HG03521 (cell line): ENCODE results near the gene FRMPD4.

ENCODE experiments used
- ATAC-seq: cut with Tn5 transposase; IDR thresholded peaks from one replicate; pipeline ENCODE4 v1.9.1; 2021; ENCODE audit warnings: mild to moderate bottlenecking, moderate library complexity; ENCODE audit not compliant: unreplicated experiment

The FRMPD4 gene

GRCh38 chrX:12210196-12210815 is 72.0 kb downstream of the FRMPD4 start:
- no peak for ATAC-seq

- no peak for ATAC-seq
Observed at GRCh38 chrX:12210971-12211370, 72.7 kb downstream of the FRMPD4 start.

DNA sequence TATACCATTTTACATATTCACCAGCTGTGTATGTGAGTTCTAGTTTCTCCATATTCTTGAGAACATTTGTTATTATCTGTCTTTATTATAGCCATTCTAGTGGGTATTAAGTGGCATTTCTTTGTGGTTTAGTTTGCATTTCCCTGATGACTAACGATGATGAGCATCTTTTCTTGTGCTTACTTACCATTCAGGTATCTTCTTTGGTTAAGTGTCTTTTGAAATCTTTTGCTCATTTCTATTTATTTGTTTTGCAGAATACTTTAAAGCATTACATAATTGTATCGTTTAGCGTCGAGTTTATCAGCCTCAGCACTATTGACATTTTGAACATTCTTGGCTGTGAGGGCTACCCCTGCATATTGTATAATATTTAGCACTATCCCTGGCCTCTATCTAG is 85.4 kb downstream of the FRMPD4 start:
- ATAC-seq: no peak

GRCh38 chrX:12225107-12225506 is 86.8 kb downstream of the FRMPD4 start:
- ATAC-seq: no peak

DNA sequence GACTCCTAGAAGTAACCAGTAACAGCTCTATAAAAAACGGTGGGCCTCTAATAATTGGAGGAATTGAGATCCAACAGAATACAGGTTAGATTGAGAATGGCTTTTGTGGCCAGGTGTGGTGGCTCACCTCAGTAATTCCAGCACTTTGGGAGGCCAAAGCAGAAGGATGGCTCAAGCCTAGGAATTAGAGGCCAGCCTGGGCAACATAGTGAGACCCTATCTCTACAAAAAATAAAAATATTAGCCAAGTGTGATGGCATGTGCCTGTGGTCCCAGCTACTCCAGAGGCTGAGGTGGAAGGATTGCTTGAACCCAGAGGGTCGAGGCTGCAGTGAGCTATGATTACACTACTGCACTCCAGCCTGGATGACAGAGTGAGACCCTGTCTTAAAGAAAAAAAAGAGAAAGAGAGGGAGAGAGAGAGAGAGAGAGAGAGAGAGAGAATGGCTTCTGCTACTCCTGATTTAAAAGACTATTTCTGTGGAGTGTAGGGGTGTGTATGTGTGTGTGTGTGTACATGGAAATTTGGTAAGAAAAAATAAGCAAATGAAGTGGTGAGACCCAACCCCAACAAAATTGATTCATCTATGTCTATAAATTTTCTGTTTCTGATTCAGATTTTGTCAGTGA is 89.3 kb downstream of the FRMPD4 start:
- no peak for ATAC-seq

GRCh38 chrX:12228862-12229261 is 90.6 kb downstream of the FRMPD4 start:
- ATAC-seq: no peak

DNA sequence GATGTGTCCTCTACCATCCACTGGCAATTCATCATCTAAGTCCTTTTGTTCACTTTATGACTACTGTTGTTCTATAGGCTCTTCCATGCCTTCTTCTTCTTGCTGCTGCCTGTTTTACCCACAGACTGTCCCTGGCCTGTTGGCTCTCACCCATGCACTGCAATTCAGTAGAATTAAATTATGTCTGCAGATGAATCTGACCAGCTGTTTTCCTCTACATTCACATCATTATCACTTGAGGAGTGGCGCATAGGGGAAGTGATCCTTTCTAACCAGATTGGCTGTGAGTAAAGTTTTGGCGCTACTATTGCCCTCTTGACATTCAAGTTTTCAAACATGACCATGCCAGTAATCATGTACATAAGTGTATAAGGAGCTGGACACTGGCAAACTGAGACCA is 91.7 kb downstream of the FRMPD4 start:
- ATAC-seq: no peak

DNA sequence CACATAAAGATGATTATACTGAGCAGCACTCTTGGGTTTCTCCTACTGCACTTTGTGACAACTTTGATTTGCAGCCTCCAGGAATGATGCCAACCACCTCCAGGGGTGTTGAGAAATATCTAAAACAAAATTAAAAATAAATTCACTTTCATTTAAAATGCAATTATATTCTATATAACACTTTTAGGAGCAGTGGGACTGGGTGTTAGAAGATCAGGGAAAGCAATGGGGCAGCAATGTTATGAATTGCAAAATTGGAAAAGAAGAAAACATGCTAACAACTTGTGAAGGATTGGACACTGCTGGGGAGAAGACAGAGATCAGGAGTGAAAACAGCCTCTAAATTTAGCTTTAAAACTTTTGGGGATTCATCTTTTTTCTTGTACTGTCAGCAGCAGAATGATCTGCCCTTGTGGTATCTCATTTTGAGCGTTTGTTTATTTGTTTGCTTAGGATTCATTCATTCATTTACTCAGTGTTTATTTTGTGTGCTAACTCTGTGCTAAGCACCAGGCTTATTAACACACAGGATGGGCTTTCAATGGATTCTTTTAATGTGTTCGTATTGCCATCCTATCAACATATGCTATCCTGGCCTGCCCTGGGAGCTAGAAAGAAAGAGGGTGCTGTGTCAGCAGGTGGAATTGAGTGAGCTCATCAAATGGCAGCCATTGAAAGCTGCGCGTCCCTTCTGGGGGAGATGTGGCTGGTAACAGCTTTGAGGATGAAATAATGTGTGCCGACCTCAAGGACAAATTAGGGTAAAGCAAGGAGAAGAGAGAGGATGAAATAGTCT is 96.5 kb downstream of the FRMPD4 start:
- ATAC-seq: no peak

DNA sequence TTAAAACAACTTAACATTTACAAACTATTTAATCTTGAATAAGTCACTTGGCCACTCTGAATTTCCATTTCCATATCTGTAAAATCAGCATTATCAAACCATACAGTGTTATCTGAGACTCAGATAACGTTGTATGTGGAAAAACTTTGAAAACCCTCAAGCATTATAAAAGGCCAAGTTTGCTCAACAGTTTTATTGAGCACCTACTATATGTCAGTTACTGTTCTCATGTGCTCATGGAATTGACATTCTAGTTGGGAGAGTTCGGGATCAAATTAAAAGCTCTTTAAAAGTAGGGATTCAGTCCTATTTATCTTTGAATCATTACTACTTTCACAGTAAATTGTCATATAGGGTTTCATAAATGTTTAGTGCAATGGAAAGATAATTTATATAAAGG is 97.9 kb downstream of the FRMPD4 start:
- ATAC-seq: no peak

DNA sequence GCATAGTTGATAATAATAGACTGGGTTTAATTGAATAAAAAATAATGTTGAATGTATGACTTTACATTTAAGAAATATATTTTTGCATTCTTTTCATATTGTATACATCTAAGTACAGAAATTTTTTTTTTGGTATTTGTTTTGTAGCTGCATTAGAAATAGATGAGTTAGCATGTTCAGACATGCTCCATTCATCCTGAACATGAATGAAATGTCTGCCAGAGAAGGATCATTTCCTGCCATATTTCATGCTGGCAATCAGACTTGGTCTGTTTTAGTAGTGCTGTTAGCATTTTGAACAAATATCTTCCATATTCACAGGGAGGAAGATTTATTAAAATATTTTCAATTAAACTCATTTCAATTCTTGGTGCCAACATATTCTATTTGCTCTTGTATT is 98.9 kb downstream of the FRMPD4 start:
- ATAC-seq: no peak

DNA sequence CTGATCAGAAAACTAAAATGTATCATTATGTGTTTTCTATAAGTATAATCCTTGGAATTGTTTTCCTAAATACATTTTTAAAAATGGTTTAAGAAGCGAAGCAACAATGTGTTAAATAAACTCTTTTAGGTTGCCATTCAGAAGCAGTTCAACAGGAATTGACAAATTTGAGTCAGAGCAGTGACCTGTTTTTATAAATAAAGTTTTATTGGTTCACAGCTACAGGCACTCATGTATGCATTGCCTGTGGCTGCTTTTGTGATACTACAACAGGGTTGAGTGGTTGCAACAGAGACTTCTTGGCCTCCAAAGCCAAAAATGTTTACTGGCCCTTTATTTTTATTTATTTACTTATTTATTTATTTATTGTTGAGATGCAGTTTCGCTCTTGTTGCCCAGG is 99.5 kb downstream of the FRMPD4 start:
- no peak for ATAC-seq

DNA sequence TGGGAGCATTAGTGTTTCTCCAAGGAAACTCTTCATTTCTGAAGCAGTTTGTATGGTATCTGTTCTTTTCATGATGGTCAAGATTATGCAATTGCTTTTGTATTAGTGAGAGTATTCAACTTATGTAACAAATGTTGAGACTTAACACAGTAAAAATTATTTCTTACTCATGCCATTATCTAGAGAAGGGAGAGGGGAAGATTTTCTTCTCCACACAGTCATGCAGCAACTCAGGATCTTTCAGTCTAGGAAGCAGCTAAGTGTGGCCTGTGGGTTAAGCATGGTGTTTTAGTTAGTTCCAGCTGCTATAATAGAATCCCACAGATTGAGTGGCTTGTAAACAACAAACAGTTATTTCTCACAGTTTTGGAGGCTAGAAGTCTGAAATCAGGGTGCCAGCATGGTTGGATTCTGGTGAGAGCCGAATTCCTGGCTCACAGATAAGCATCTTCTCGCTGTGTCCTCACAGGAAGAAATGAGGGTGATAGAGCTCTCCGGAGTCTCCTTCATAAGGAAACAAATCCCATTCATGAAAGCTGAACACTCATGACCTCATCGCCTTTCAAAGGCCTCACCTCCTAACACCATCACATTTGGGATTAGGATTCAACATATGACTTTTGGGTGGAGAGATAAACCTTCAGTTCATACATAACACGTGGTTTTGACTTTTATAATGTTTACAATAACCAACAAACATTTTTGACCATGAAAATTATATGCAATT is 101.2 kb downstream of the FRMPD4 start:
- no peak for ATAC-seq

GRCh38 chrX:12240491-12240890 is 102.2 kb downstream of the FRMPD4 start:
- no peak for ATAC-seq

- ATAC-seq: no peak
Observed at GRCh38 chrX:12241026-12241425, 102.8 kb downstream of the FRMPD4 start.

GRCh38 chrX:12245650-12246645 is 107.7 kb downstream of the FRMPD4 start:
- no peak for ATAC-seq

- no peak for ATAC-seq
Observed at GRCh38 chrX:12249997-12250396, 111.7 kb downstream of the FRMPD4 start.

GRCh38 chrX:12263211-12263610 is 124.9 kb downstream of the FRMPD4 start:
- no peak for ATAC-seq

DNA sequence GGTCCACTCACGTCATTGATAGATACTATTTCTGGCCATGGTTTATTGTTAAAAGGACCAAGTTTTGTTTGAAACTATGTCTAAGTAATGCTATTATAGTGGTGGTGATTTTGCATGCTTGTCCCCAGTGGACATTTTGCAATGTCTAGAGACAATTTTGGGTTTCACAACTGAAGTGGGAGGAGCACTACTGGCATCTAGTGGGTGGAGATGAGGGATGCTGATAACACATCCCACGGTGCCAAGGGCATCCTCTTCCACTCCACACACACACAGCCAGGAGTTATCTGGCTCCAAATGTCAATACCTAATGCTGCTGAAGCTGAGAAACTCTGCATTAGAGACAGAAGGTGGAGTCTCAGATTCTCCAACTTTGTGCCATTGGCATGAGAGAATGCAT is 131.2 kb downstream of the FRMPD4 start:
- no peak for ATAC-seq

DNA sequence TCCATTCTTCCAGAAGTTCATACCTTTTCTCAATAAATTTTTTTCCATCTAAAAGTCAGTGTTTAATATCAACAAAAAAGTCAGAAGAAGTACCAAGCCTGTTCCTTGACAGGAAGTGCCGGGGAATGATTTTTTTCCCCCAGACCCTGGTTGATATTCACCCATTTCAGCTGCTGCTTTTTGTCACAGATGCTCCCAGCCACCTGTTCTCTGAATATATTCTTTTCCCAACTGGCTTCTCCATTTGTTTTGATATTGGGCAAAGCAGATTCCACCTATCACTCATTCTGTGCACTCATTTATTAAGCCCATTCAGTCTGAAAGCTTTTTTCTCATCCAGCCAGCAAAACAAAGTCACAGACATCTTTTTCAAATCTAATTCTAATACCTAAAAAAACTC is 139.9 kb downstream of the FRMPD4 start:
- ATAC-seq: no peak

DNA sequence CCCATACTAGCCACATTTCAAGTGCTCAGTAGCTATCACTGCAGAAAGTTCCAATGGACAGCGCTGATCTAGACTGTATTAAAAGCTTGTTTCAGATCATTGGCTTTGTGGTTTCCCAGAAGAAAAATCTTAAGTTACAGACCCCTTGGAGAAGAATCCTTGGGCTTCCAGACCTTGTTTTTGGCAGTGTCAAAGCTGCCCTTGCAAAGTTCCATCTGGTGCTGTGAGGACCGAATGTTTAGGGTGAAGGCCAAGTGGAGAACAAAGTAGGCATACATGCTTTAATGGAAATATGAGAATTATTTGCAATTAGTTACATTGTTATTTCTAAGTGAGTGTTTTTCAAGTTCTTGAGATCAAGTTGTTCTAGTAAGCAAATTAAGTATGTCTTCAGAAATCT is 144.7 kb downstream of the FRMPD4 start:
- ATAC-seq: no peak
